A549 (cell line): ENCODE results near the gene MUC5AC. TPM values are rescaled to one million over a fixed set of nuclear protein-coding genes. Genes with fewer than 3 reads are reported as not detected.

Experiments used
- ATAC-seq, 2 experiments: fragments of 200-7000 bp in 1 of 2; fragments of >200 bp in 1 of 2; cut with Nextera tagmentation in 1 of 2; cut with Tn5 transposase in 1 of 2; 3 replicates each; pipeline versions ENCODE4 v1.8.0 to v1.9.1; 2018 to 2020; ENCODE audit warnings: mild to moderate bottlenecking in 1 of 2, moderate library complexity in 1 of 2
- CTCF ChIA-PET: fragments of 300-600 bp; sonication (Branson Sonifier 250); formaldehyde crosslinking; extraction: SDS; loops from one replicate; lab custom pipeline; 2021; ENCODE audit warnings: antibody characterized with exemption, inconsistent platforms; lab: Yijun Ruan, JAX
- POLR2A ChIA-PET: fragments of 350-600 bp; formaldehyde crosslinking; extraction: SDS; loops from one replicate; lab custom pipeline; 2021; ENCODE audit warnings: antibody characterized with exemption, inconsistent platforms; lab: Yijun Ruan, JAX
- DNase-seq, 2 experiments: peaks; one replicate each; pipeline versions ENCODE4 v3.0.0 to v3.0.0-alpha.2; 2011 to 2016; ENCODE audit warnings: low read depth in 1 of 2, low spot score in 1 of 2
- FAIRE-seq: peaks from 2 replicates; lab custom pipeline; 2011; peaks lifted over from hg19 to GRCh38; lab: Jason Lieb, UNC
- H3K27ac ChIP-seq, 2 experiments: fragments of >200 bp; sonication (Bioruptor Twin); formaldehyde crosslinking; 3 replicates each; pipeline ENCODE4 v1.5.1; 2016 to 2017
- H3K4me1 ChIP-seq: fragments of >200 bp; sonication (Bioruptor Twin); formaldehyde crosslinking; 3 replicates; pipeline ENCODE4 v1.6.1; 2016
- H3K4me2 ChIP-seq: fragments of >200 bp; sonication (Bioruptor Twin); formaldehyde crosslinking; 3 replicates; pipeline ENCODE4 v1.6.1; 2016
- H3K4me3 ChIP-seq: fragments of >200 bp; sonication (Bioruptor Twin); formaldehyde crosslinking; 3 replicates; pipeline ENCODE4 v1.5.1; 2016
- H3K9me3 ChIP-seq: fragments of >200 bp; sonication (Bioruptor Twin); formaldehyde crosslinking; 3 replicates; pipeline ENCODE4 v1.6.1; 2016
- ATOH8 ChIP-seq: fragments of 250-450 bp; sonication (Bioruptor Pico); IDR thresholded peaks from 2 replicates; pipeline ENCODE4 v1.5.0; 2020; ENCODE audit warnings: low read depth, mild to moderate bottlenecking, moderate library complexity
- CBX2 ChIP-seq: fragments of 200-600 bp; sonication (generic); IDR thresholded peaks from 2 replicates; pipeline ENCODE4 v1.6.1; 2016; ENCODE audit warnings: low read depth, mild to moderate bottlenecking, borderline replicate concordance
- CBX8 ChIP-seq: fragments of 200-600 bp; sonication (generic); IDR thresholded peaks from 2 replicates; pipeline ENCODE4 v1.6.1; 2016
- ELK1 ChIP-seq: fragments of 150-350 bp; IDR thresholded peaks from 2 replicates; pipeline ENCODE4 v1.6.1; 2014; ENCODE audit warnings: low read depth, mild to moderate bottlenecking, low read length
- FOSL2 ChIP-seq, 2 experiments: fragments of 450-650 bp in 1 of 2; fragments of >200 bp in 1 of 2; sonication (Bioruptor Twin) in 1 of 2; formaldehyde crosslinking; IDR thresholded peaks; 2 replicates each; pipeline versions ENCODE4 v1.5.0 to v1.6.1; 2016 to 2020; ENCODE audit warnings: mild to moderate bottlenecking in 1 of 2, moderate library complexity in 1 of 2
- HOXB13 ChIP-seq: fragments of 250-450 bp; sonication (Bioruptor Pico); IDR thresholded peaks from 2 replicates; pipeline ENCODE4 v1.5.0; 2020; ENCODE audit warnings: low read depth, mild to moderate bottlenecking, moderate library complexity
- JUNB ChIP-seq: fragments of >200 bp; sonication (Bioruptor Twin); formaldehyde crosslinking; IDR thresholded peaks from 2 replicates; pipeline ENCODE4 v1.6.1; 2016
- MAFK ChIP-seq: fragments of 450-650 bp; IDR thresholded peaks from 2 replicates; pipeline ENCODE4 v1.6.1; 2014; ENCODE audit not compliant: partially characterized antibody
- NR3C1 ChIP-seq: fragments of >200 bp; sonication (Bioruptor Twin); formaldehyde crosslinking; IDR thresholded peaks from 3 replicates; pipeline ENCODE4 v1.6.1; 2017
- PBX3 ChIP-seq: IDR thresholded peaks from 2 replicates; pipeline ENCODE4 v1.6.1; 2012
- PHF8 ChIP-seq: fragments of 200-600 bp; sonication (generic); IDR thresholded peaks from 2 replicates; pipeline ENCODE4 v1.6.1; 2016; ENCODE audit warnings: low read depth, mild to moderate bottlenecking, antibody characterized with exemption, moderate library complexity, borderline replicate concordance
- POLR2A ChIP-seq: IDR thresholded peaks from 2 replicates; pipeline ENCODE4 v1.6.1; 2012; ENCODE audit warnings: mild to moderate bottlenecking, low read length
- RCOR1 ChIP-seq: fragments of 150-350 bp; IDR thresholded peaks from 2 replicates; pipeline ENCODE4 v1.6.1; 2014; ENCODE audit warnings: antibody characterized with exemption, low read length, low read depth
- TFCP2L1 ChIP-seq: fragments of 250-450 bp; sonication (Bioruptor Pico); IDR thresholded peaks from 2 replicates; pipeline ENCODE4 v1.5.0; 2021; ENCODE audit warnings: mild to moderate bottlenecking
- USF2 ChIP-seq: fragments of 450-650 bp; IDR thresholded peaks from 2 replicates; pipeline ENCODE4 v1.6.1; 2014; ENCODE audit warnings: antibody characterized with exemption
- ZC3H11A ChIP-seq: fragments of 450-650 bp; IDR thresholded peaks from 2 replicates; pipeline ENCODE4 v1.6.1; 2014; ENCODE audit warnings: antibody characterized with exemption, mild to moderate bottlenecking
- ZFP36 ChIP-seq: fragments of 450-650 bp; IDR thresholded peaks from 2 replicates; pipeline ENCODE4 v1.6.1; 2014; ENCODE audit warnings: borderline replicate concordance; ENCODE audit not compliant: partially characterized antibody
- ZSCAN20 ChIP-seq: fragments of 250-450 bp; sonication (Bioruptor Pico); IDR thresholded peaks from 2 replicates; pipeline ENCODE4 v1.8.0; 2022; ENCODE audit warnings: mild to moderate bottlenecking, moderate library complexity
- WGBS: methylation state at CpG from one replicate; pipeline ENCODE4 v1.1.6; 2017; ENCODE audit errors: missing lambda C conversion rate; 5-methylcytosine and 5-hydroxymethylcytosine counted together
- polyA plus RNA-seq, 4 experiments: library from polyadenylated mRNA; depleted of rRNA in 3 of 4; stranded (reverse); fragments of >200 nt; fragmentation: RNase III in 1 of 4; extraction: RNeasy Plus Mini Kit Qiagen cat#74134 plus additional on column Dnase treatment in 1 of 4; gene quantifications; 2 replicates in 3 of 4; 3 replicates in 1 of 4; pipeline ENCODE4 v1.2.3, GENCODE V29; 2011 to 2017

MUC5AC gene
- polyA plus RNA-seq, 2 of the 4 experiments (the other 2 are of a cell fraction) = 0.18 to 7.4 TPM

- ChIA-PET POLR2A (interaction anchor here (0.7 kb wide), 1 partner anchor 75 kb away, joined by 3 read pairs; no protein-coding TSS in a partner anchor), CTCF (interaction anchor here (1.0 to 4.1 kb wide), 2 partner anchors 21 kb away, joined by 4 to 14 read pairs; no protein-coding TSS in a partner anchor)
- peak overlapping the region; percentile 6; the same call in 1 of the 3 replicates for H3K4me3 ChIP-seq
- peak overlapping the region; percentile 78 to 81 for H3K27ac ChIP-seq
- 42% methylated on average over 13 of the region's 22 CpGs for whole genome bisulfite sequencing
- H3K9me3 ChIP-seq = no peaks in the 10 kb centered on the region
- FAIRE-seq = no peak
- peak in 1 of 2 experiments; percentile 26; a peak in 2 of 6 replicates for ATAC-seq
- H3K4me2 ChIP-seq = peak overlapping the region; percentile 61
- peak in 1 of 2 experiments; percentile 29 for DNase-seq
- H3K4me1 ChIP-seq = peaks cover 62% of the 10 kb centered on the region
- TF ChIP-seq RCOR1 = no peak
- no peak for TF ChIP-seq JUNB
- TF ChIP-seq CBX2 = no peak
- no peak for TF ChIP-seq POLR2A
- TF ChIP-seq MAFK = no peak
These were observed 65.8 kb downstream of the MUC5AC start for GRCh38 chr11:1223346-1224110.

GRCh38 chr11:1224111-1224490 is 66.3 kb downstream of the MUC5AC start:
- H3K4me2 ChIP-seq = peak overlapping the region; percentile 61
- FAIRE-seq (no peak), ATAC-seq (peak in 1 of 2 experiments; percentile 3; a peak in 1 of 6 replicates), DNase-seq (peak in 1 of 2 experiments; percentile 27)
- peak overlapping the region; percentile 6; the same call in 1 of the 3 replicates for H3K4me3 ChIP-seq
- H3K9me3 ChIP-seq = no peaks in the 10 kb centered on the region
- ChIA-PET POLR2A (interaction anchor here (0.7 kb wide), 1 partner anchor 75 kb away, joined by 3 read pairs; no protein-coding TSS in a partner anchor), CTCF (interaction anchor here (4.1 kb wide), 1 partner anchor 21 kb away, joined by 14 read pairs; no protein-coding TSS in a partner anchor)
- H3K4me1 ChIP-seq = peaks cover 57% of the 10 kb centered on the region
- H3K27ac ChIP-seq = peak overlapping the region; percentile 78 to 81
- TF ChIP-seq CBX2 (no peak), HOXB13 (CRISPR knock-in tag) (no peak), ATOH8 (CRISPR knock-in tag) (no peak), ELK1 (no peak), PHF8 (no peak), CBX8 (no peak), USF2 (no peak), RCOR1 (no peak), FOSL2 (IDR thresholded peaks at IDR 0.05) (no peak), FOSL2 (CRISPR knock-in tag; IDR thresholded peaks at IDR 0.05) (no peak)
- 50% methylated on average over 4 of the region's 7 CpGs for WGBS

- Histone ChIP-seq H3K4me3 (no peak overlapping the region), H3K4me1 (peaks cover 50% of the 10 kb centered on the region), H3K27ac (peak overlapping the region; percentile 78 to 81; a peak in 5 of 6 replicates), H3K9me3 (no peaks in the 10 kb centered on the region), H3K4me2 (peak overlapping the region; percentile 61)
- TF ChIP-seq FOSL2 (IDR thresholded peaks at IDR 0.05) (no peak), FOSL2 (CRISPR knock-in tag; IDR thresholded peaks at IDR 0.05) (no peak), CBX8 (no peak), TFCP2L1 (CRISPR knock-in tag) (no peak), ZFP36 (no peak), NR3C1 (no peak), ZC3H11A (no peak), RCOR1 (no peak), ZSCAN20 (CRISPR knock-in tag) (no peak), PBX3 (no peak)
- ChIA-PET CTCF (interaction anchor here (0.6 to 4.1 kb wide), 6 partner anchors 12 to 932 kb away, joined by 3 to 14 read pairs (median 3); no protein-coding TSS in a partner anchor), POLR2A (interaction anchor here (0.7 kb wide), 1 partner anchor 74 kb away, joined by 3 read pairs; no protein-coding TSS in a partner anchor)
- FAIRE-seq = no peak
- WGBS = 89% methylated on average over 22 of the region's 27 CpGs
- ATAC-seq = peak in 1 of 2 experiments; percentile 12; a peak in 2 of 6 replicates
- DNase-seq = peak in 1 of 2 experiments; percentile 53
These were observed 67.0 kb downstream of the MUC5AC start for GRCh38 chr11:1224491-1225385.
